ENCODE data around the gene UROS.

Gene UROS

DNA sequence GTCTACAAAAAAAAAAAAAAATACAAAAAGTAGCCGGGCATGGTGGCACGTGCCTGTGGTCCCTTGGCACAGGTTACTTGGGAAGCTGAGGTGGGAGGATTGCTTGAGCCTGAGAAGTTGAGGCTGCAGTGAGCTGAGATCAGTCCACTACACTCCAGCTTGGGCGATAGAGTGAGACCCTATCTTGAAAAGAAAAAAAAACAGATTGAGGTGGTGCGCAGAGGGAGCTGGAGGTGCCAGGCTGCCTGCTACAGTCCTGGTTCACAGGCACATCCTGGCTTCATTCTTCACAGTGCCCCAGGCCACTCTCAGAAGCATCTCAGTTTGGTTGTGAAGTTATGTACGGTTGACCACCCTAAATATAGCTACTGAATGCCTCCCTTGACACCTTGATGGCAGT lies 52.2 kb downstream of the UROS start:
- H3K27ac ChIP-seq (ENCODE audit: extremely low read depth, low read depth, low read length): no peak overlapping the region
- ChIA-PET POLR2A (interaction anchor here (0.8 kb wide), 1 partner anchor 51 kb away, joined by 3 read pairs; the partner anchor contains the start of gene EDRF1), CTCF (no interaction called here)
- H3K4me1 ChIP-seq (ENCODE audit: control insufficient read depth, insufficient read depth, low read length): peaks cover 4% of the 10 kb centered on the region; the same call in 1 of the 2 replicates
- H3K4me3 ChIP-seq (ENCODE audit: low read depth, low read length): no peak overlapping the region
- TF ChIP-seq ELK4 (IDR thresholded peaks at IDR 0.05; ENCODE audit: borderline replicate concordance, low read depth, low read length): no peak
- TF ChIP-seq ZFP3 (tag by site-specific recombination; IDR thresholded peaks at IDR 0.05; ENCODE audit: low read depth): no peak
- TF ChIP-seq REPIN1 (tag by site-specific recombination; IDR thresholded peaks at IDR 0.05; ENCODE audit: low read depth): no peak
- no peak for TF ChIP-seq ZNF792 (tag by site-specific recombination; IDR thresholded peaks at IDR 0.05)
- TF ChIP-seq ZNF140 (tag by site-specific recombination; IDR thresholded peaks at IDR 0.05): no peak
- no peak for TF ChIP-seq ZNF175 (tag by site-specific recombination; IDR thresholded peaks at IDR 0.05)
- TF ChIP-seq ZNF341 (tag by site-specific recombination; IDR thresholded peaks at IDR 0.05; ENCODE audit: low read depth): no peak
- no peak for TF ChIP-seq ZNF704 (tag by site-specific recombination; IDR thresholded peaks at IDR 0.05)
- no peak for TF ChIP-seq SALL2 (tag by site-specific recombination; IDR thresholded peaks at IDR 0.05; ENCODE audit: borderline replicate concordance)
- TF ChIP-seq SETDB1 (IDR thresholded peaks at IDR 0.05; ENCODE audit: insufficient read length, low read length): no peak
- TF ChIP-seq, protein P1, sequence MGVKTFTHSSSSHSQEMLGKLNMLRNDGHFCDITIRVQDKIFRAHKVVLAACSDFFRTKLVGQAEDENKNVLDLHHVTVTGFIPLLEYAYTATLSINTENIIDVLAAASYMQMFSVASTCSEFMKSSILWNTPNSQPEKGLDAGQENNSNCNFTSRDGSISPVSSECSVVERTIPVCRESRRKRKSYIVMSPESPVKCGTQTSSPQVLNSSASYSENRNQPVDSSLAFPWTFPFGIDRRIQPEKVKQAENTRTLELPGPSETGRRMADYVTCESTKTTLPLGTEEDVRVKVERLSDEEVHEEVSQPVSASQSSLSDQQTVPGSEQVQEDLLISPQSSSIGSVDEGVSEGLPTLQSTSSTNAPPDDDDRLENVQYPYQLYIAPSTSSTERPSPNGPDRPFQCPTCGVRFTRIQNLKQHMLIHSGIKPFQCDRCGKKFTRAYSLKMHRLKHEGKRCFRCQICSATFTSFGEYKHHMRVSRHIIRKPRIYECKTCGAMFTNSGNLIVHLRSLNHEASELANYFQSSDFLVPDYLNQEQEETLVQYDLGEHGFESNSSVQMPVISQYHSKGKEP (tag by site-specific recombination; IDR thresholded peaks at IDR 0.05): no peak
- no peak for TF ChIP-seq ZNF302 (tag by site-specific recombination; IDR thresholded peaks at IDR 0.05; ENCODE audit: low read depth)
- no peak for TF ChIP-seq PRDM6 (tag by site-specific recombination; IDR thresholded peaks at IDR 0.05)
- TF ChIP-seq ZNF202 (tag by site-specific recombination; IDR thresholded peaks at IDR 0.05; ENCODE audit: borderline replicate concordance): no peak
- TF ChIP-seq ZBTB1 (tag by site-specific recombination; IDR thresholded peaks at IDR 0.05): no peak
- no peak for TF ChIP-seq ZNF561 (tag by site-specific recombination; IDR thresholded peaks at IDR 0.05; ENCODE audit: borderline replicate concordance)
- TF ChIP-seq ZNF146 (tag by site-specific recombination; IDR thresholded peaks at IDR 0.05): no peak
- TF ChIP-seq, protein P2, sequence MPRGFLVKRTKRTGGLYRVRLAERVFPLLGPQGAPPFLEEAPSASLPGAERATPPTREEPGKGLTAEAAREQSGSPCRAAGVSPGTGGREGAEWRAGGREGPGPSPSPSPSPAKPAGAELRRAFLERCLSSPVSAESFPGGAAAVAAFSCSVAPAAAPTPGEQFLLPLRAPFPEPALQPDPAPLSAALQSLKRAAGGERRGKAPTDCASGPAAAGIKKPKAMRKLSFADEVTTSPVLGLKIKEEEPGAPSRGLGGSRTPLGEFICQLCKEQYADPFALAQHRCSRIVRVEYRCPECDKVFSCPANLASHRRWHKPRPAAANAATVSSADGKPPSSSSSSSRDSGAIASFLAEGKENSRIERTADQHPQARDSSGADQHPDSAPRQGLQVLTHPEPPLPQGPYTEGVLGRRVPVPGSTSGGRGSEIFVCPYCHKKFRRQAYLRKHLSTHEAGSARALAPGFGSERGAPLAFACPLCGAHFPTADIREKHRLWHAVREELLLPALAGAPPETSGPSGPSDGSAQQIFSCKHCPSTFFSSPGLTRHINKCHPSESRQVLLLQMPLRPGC (tag by site-specific recombination; IDR thresholded peaks at IDR 0.05): no peak
- no peaks in the 10 kb centered on the region for H3K9me3 ChIP-seq (ENCODE audit: control insufficient read depth, insufficient read depth, low read depth, low read length)
- peaks cover 0 to 22% of the 10 kb centered on the region in 2 experiments; a peak in 2 of 3 replicates for H3K36me3 ChIP-seq (ENCODE audit: control insufficient read depth in 2 of 2, insufficient read depth in 1 of 2, low read length in 2 of 2)

- CTCF ChIA-PET: interaction anchor here (0.6 kb wide), 1 partner anchor 71 kb away, joined by 3 read pairs; no protein-coding TSS in a partner anchor
- H3K36me3 ChIP-seq (ENCODE audit: control insufficient read depth in 2 of 2, insufficient read depth in 1 of 2, low read length in 2 of 2): peaks cover 7 to 39% of the 10 kb centered on the region in 2 experiments
- no peak overlapping the region for H3K27ac ChIP-seq (ENCODE audit: extremely low read depth, low read depth, low read length)
- H3K4me1 ChIP-seq (ENCODE audit: control insufficient read depth, insufficient read depth, low read length): peaks cover 4% of the 10 kb centered on the region; the same call in 1 of the 2 replicates
- no peaks in the 10 kb centered on the region for H3K9me3 ChIP-seq (ENCODE audit: control insufficient read depth, insufficient read depth, low read depth, low read length)
- H3K4me3 ChIP-seq (ENCODE audit: low read depth, low read length): no peak overlapping the region
- POLR2A ChIA-PET: interaction anchor here (1.2 kb wide), 1 partner anchor 54 kb away, joined by 3 read pairs; the partner anchor contains the start of genes BCCIP and UROS
- TF ChIP-seq GLI4 (tag by site-specific recombination; IDR thresholded peaks at IDR 0.05) (peak; percentile 97), ZNF768 (tag by site-specific recombination; IDR thresholded peaks at IDR 0.05) (no peak), ZNF148 (tag by site-specific recombination; IDR thresholded peaks at IDR 0.05; ENCODE audit: borderline replicate concordance) (no peak)
Observed at GRCh38 chr10:125769175-125769574, 53.9 kb downstream of the UROS start.
